Tibial artery (tissue), 4 donors: ENCODE results near the gene P4HTM.

ENCODE experiments used
- DNase-seq, 2 donors: peaks; one replicate each; pipeline ENCODE4 v3.0.0-alpha.2; 2019
- H3K27ac ChIP-seq, 2 donors: fragments of 200-600 bp; sonication (generic) in 1 of 2; 1 replicate in 1 of 2; 2 replicates in 1 of 2; pipeline ENCODE4 v1.5.1; 2018 to 2019; ENCODE audit warnings: mild to moderate bottlenecking in 1 of 2
- H3K27me3 ChIP-seq, 2 donors: fragments of 200-600 bp; sonication (generic) in 1 of 2; one replicate each; pipeline versions ENCODE4 v1.5.1 to v1.6.0; 2016 to 2019
- H3K36me3 ChIP-seq, 3 donors: fragments of 200-600 bp; sonication (generic) in 2 of 3; one replicate each; pipeline ENCODE4 v1.5.1; 2016 to 2019; ENCODE audit warnings: mild to moderate bottlenecking in 2 of 3
- H3K4me1 ChIP-seq, 4 donors: fragments of 200-600 bp; sonication (generic) in 2 of 4; 1 replicate in 3 of 4; 2 replicates in 1 of 4; pipeline ENCODE4 v1.5.1; 2016 to 2019
- H3K4me3 ChIP-seq, 2 donors: fragments of 200-600 bp; sonication (generic) in 1 of 2; 1 replicate in 1 of 2; 2 replicates in 1 of 2; pipeline ENCODE4 v1.5.1; 2018 to 2019; ENCODE audit warnings: mild to moderate bottlenecking in 2 of 2
- H3K9me3 ChIP-seq, 3 donors: fragments of 200-600 bp; sonication (generic) in 1 of 3; one replicate each; pipeline ENCODE4 v1.5.1; 2016 to 2019
- CTCF ChIP-seq, 2 experiments: fragments of 200-600 bp in 1 of 2; fragments of 450-650 bp in 1 of 2; IDR thresholded peaks; one replicate each; pipeline ENCODE4 v1.5.1; 2017 to 2019; ENCODE audit warnings: antibody characterized with exemption in 2 of 2, mild to moderate bottlenecking in 1 of 2, moderate library complexity in 1 of 2
- intact Hi-C: fragments of 100-400 bp; cut with DNase I; formaldehyde crosslinking; loops from one replicate; pipeline ENCODE4 v1.15.0; 2023; ENCODE audit warnings: low total_unique reads

Gene P4HTM

GRCh38 chr3:49026536-49026935 lies 36.5 kb downstream of the P4HTM start:
- Histone ChIP-seq H3K27me3 (no peaks in the 10 kb centered on the region), H3K9me3 (no peaks in the 10 kb centered on the region), H3K36me3 (peaks cover 29 to 67% (median 48%) of the 10 kb centered on the region in 3 donors), H3K27ac (no peak overlapping the region), H3K4me3 (no peak overlapping the region), H3K4me1 (peaks cover 0 to 31% (median 24%) of the 10 kb centered on the region in 4 donors)
- TF ChIP-seq CTCF (IDR thresholded peaks at IDR 0.05) = no peak
- DNase-seq = no peak
- intact Hi-C loops = no loop called here

GRCh38 chr3:49027634-49028033 lies 37.6 kb downstream of the P4HTM start:
- Histone ChIP-seq H3K36me3 (peaks cover 40 to 78% (median 59%) of the 10 kb centered on the region in 3 donors), H3K27ac (peak overlapping the region in 1 of 2 donors; percentile 96), H3K4me3 (no peak overlapping the region), H3K27me3 (no peaks in the 10 kb centered on the region), H3K9me3 (no peaks in the 10 kb centered on the region), H3K4me1 (peaks cover 0 to 28% (median 23%) of the 10 kb centered on the region in 4 donors)
- intact Hi-C loops = no loop called here
- DNase-seq = no peak
- TF ChIP-seq CTCF (IDR thresholded peaks at IDR 0.05) = no peak

GRCh38 chr3:49028298-49028672 lies 38.2 kb downstream of the P4HTM start:
- TF ChIP-seq CTCF (IDR thresholded peaks at IDR 0.05) = no peak
- Histone ChIP-seq H3K9me3 (no peaks in the 10 kb centered on the region), H3K27me3 (no peaks in the 10 kb centered on the region), H3K4me1 (peaks cover 0 to 21% (median 16%) of the 10 kb centered on the region in 4 donors), H3K27ac (peak overlapping the region; percentile 96), H3K4me3 (peak overlapping the region; percentile 63 to 86), H3K36me3 (peaks cover 42 to 78% (median 61%) of the 10 kb centered on the region in 3 donors)
- DNase-seq = no peak
- intact Hi-C loops = no loop called here

GRCh38 chr3:49028673-49029562 lies 38.9 kb downstream of the P4HTM start, which contains the start of gene IMPDH2:
IMPDH2 (minus strand) TSS chr3:49029398; CDS start chr3:49029350, 48 bp downstream.
- H3K36me3 ChIP-seq = peaks cover 38 to 77% (median 59%) of the 10 kb centered on the region in 3 donors
- peak within 1 kb of the TSS; percentile 96 for H3K27ac ChIP-seq
- peak; percentile 91 to 95 for DNase-seq
- H3K9me3 ChIP-seq = no peaks in the 10 kb centered on the region
- TF ChIP-seq CTCF (IDR thresholded peaks at IDR 0.05) = no peak
- no peaks in the 10 kb centered on the region for H3K27me3 ChIP-seq
- peak within 1 kb of the TSS; percentile 63 to 86 for H3K4me3 ChIP-seq
- intact Hi-C loops = no loop called here
- peaks cover 0 to 19% (median 14%) of the 10 kb centered on the region in 4 donors for H3K4me1 ChIP-seq

GRCh38 chr3:49029563-49029884 lies 39.5 kb downstream of the P4HTM start:
- peaks cover 32 to 77% (median 59%) of the 10 kb centered on the region in 3 donors for H3K36me3 ChIP-seq

More at GRCh38 chr3:49029563-49029884, 39.5 kb downstream of the P4HTM start:
- peaks cover 0 to 19% (median 14%) of the 10 kb centered on the region in 4 donors for H3K4me1 ChIP-seq
- peak overlapping the region; percentile 96 for H3K27ac ChIP-seq
- no peaks in the 10 kb centered on the region for H3K27me3 ChIP-seq
- no peak for TF ChIP-seq CTCF (IDR thresholded peaks at IDR 0.05)
- no peaks in the 10 kb centered on the region for H3K9me3 ChIP-seq
- intact Hi-C loops = no loop called here
- no peak for DNase-seq
- peak overlapping the region; percentile 63 to 86 for H3K4me3 ChIP-seq
